ENCODE results near the gene KCNIP4.

The KCNIP4 gene

DNA sequence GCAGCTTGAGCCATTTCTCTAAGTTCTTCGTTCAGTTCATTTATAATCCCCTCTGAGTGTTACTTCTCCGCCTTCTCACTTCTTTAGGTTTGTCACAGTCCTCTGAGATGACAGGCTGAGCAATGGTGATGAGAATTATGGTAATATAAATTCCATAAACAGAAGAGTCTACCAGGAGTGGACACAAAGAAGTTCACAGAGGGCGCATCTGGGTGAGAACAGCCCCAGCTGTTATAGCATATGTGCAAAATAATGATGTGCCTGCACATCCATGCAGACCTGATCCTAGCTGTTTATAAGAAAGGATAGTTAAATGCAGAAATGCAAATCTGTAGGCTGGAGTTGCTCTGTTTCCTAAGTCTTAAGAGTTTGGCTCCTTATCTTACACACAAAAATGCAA lies 377.5 kb downstream of the KCNIP4 start:
- DNase-seq (ENCODE audit: low read depth in 2 of 2), result no peak

- DNase-seq (ENCODE audit: low read depth in 2 of 2), result no peak
Measured at GRCh38 chr4:21569638-21570037, 378.9 kb downstream of the KCNIP4 start.

- no peak for DNase-seq (ENCODE audit: low read depth in 2 of 2)
Measured at GRCh38 chr4:21555083-21555482, 393.5 kb downstream of the KCNIP4 start.

GRCh38 chr4:21554500-21554899 lies 394.1 kb downstream of the KCNIP4 start:
- no peak for DNase-seq (ENCODE audit: low read depth in 2 of 2)

- no peak for DNase-seq (ENCODE audit: low read depth in 2 of 2)
Measured at GRCh38 chr4:21554066-21554465, 394.5 kb downstream of the KCNIP4 start.

DNA sequence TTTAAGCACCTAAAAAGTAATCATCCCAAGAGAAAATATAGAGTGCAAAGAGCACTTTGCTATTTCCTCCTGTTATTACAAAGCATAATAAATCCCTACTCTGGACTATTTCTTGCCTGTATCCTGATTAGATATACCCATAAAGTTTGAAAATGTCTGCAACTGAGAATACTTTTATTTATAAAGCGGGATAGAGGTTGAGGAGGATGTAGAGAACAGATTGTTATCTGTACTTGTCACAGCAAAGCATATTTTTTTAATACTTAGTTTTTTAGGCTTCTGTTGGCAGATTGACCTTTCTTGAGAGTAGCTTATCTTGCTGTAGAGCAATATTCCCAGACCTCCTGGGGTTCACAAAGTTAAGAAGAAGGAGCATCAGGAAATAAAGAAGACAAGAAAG lies 396.1 kb downstream of the KCNIP4 start:
- DNase-seq (ENCODE audit: low read depth in 2 of 2), result no peak

GRCh38 chr4:21544955-21545354 lies 403.6 kb downstream of the KCNIP4 start:
- DNase-seq (ENCODE audit: low read depth in 2 of 2), result no peak

GRCh38 chr4:21544415-21544814 lies 404.2 kb downstream of the KCNIP4 start:
- no peak for DNase-seq (ENCODE audit: low read depth in 2 of 2)

GRCh38 chr4:21543514-21543913 lies 405.1 kb downstream of the KCNIP4 start:
- DNase-seq (ENCODE audit: low read depth in 2 of 2), result no peak

- DNase-seq (ENCODE audit: low read depth in 2 of 2), result no peak
Measured at GRCh38 chr4:21535898-21536297, 412.7 kb downstream of the KCNIP4 start.

- DNase-seq (ENCODE audit: low read depth in 2 of 2), result no peak
Measured at GRCh38 chr4:21531048-21531447, 417.5 kb downstream of the KCNIP4 start.

DNA sequence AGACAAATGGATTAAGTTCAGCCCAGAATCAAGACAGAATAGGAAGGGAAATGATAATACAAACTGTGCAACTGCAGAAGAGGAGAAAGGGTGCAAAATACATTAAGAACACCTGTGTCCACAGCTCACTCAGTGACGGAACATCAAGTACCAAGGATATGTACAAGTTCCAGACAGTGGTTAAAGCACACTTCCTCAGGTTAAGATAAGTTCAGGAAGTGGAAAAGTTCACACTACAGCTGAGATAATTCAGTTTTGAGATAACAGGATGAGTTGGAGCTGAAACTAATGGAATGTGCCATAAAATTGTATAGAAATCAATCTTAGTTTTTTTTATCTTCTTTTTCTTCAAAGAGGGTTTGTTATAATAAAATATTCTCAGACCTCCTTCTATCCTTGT lies 419.4 kb downstream of the KCNIP4 start:
- no peak for DNase-seq (ENCODE audit: low read depth in 2 of 2)

DNA sequence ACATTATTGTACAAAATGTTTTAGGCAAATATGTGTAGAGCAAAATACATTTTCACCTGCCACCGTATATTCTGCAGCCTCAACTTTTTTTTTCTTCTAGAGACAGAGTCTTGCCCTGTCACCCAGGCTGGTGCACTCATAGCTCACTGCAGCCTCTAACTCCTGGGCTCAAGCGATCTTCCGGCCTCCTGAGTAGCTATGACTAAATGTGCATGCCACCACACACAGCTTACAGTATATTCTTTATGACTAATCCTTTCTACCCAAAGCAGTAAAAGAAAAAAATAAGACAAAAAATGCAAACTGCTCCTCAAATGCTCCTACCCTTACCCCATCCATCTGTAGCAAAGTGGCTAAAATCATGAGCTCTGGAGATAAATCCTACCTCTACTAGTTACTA lies 426.3 kb downstream of the KCNIP4 start:
- DNase-seq (ENCODE audit: low read depth in 2 of 2), result no peak

DNA sequence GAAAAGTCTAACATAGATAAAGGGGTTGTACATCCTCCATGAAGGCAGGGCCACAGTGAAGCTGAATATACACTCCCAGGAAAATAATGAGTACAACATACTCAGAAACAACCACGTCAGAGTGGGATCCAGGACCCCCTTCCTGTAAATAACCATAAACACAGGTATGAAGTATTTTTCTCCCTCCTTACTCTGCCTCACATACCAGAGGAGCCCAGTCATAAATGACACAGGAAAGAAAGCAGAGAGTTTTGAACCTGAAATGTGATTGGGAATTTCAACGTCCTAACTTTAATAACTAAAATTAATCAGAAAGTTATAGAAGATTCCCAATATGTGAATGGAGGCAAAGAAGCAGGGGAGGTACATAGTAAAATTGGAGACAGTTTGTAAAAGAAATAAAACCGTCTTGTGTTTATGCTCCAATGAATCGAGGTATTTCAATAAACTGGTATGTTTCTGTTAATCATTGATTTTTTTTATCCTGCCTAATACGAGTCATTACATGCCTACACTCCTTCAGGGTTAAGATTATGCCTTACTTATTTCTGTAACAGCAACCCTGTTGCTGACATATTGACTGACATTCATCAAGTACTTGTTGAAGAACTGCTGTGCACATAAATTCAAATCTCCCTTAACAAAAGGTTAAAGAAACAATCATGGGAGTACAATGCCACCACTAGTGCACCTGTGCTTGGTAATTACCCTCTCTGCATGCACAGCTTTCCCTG lies 431.3 kb downstream of the KCNIP4 start:
- no peak for DNase-seq (ENCODE audit: low read depth in 2 of 2)

GRCh38 chr4:21514022-21514694 lies 434.4 kb downstream of the KCNIP4 start:
- DNase-seq (ENCODE audit: low read depth in 2 of 2), result no peak

- no peak for DNase-seq (ENCODE audit: low read depth in 2 of 2)
Measured at GRCh38 chr4:21512353-21512752, 436.2 kb downstream of the KCNIP4 start.

DNA sequence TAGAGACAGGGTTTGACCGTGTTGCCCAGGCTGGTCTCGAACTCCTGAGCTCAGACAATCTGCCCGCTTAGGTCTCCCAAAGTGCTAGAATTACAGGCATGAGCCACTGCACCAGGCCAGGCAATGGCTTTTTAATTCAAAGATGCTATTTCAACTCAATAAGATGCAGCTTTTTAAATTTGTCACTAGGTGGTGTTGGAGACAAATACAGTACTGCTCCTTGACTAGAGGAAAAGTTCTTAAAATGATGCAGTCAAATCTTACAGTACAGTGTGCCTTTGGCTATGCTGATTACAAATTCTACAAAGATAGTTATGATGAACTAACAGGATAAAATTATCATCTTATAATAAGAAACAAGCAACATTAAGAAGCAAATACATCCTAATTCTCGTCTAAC lies 441.1 kb downstream of the KCNIP4 start:
- DNase-seq (ENCODE audit: low read depth in 2 of 2), result no peak

DNA sequence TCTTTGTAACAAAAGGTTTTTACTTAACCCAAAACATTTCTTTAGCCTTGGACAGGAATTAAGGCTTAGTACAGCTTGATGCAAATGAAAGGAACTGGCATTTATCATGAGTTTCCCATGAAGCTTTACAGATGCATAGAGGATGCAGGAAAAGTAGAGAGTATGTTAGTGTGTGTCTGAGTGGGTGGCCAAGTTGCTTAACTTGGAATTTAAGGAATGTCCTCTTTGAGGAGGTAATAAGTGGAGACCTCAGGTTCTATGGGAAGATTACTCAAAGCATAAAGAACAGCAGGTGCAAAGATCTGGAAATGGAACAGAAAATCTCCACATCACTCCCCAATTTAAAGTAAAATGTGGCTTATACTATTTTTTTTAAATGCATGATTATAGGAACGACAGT lies 457.9 kb downstream of the KCNIP4 start:
- no peak for DNase-seq (ENCODE audit: low read depth in 2 of 2)

DNA sequence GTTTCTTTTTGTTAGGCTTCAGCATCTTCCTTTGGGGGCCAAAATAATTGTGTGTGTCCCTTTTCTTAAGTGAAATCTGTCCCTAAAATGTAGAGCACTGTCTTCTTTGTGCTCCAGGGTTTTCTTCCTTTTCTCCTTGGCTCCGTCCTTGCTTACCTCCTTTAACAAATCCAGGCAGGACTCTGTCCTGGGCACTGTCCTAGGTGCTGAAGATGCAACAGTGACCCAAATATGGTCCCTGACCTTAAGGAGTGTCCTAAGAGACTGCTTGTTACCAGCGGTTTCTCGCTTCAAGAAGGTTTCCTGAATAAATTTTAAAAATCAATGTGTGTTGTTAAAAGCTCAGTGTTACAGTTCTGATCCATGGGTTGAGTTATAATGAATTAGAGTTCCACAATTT lies 471.8 kb downstream of the KCNIP4 start:
- no peak for DNase-seq (ENCODE audit: low read depth in 2 of 2)

DNA sequence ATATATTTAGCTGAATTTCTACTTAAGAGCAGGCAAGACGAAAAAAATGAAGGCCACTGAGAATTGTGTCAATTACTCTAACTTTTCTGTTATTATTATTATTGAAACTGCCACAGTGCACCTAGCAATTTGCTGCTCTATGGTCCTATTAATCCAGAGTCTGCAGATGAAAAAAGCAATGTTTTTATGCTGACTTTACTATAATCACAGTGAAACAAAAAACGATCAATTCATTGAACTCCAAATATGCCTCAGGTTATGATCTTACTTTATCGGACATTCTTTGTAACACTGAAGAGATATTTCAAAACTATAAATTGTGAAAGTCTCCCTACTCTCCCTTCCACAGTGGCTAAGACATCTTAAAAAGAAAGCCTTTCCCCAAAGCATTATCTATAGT lies 474.4 kb downstream of the KCNIP4 start:
- DNase-seq (ENCODE audit: low read depth in 2 of 2), result no peak

DNA sequence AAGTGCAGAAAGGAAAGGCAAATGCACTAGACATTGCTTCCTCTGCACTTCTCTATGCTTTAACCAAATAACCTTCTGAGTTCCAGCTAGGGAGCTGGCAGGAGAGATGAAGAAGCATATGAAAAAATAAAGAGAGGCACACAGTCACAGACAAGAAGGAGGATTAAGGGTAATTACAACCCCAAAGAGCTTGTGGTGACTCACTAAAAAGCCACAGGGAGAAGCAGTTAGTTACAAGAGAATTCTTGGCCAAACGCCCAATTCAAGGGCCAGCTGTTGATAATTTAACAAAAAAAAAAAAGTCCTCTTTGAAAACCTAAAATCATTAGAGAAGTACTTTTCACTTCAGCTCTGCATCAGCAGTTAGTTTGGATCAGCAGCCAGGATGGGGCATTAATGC lies 478.0 kb downstream of the KCNIP4 start:
- DNase-seq (ENCODE audit: low read depth in 2 of 2), result no peak

- no peak for DNase-seq (ENCODE audit: low read depth in 2 of 2)
Measured at GRCh38 chr4:21469438-21470300, 478.9 kb downstream of the KCNIP4 start.

GRCh38 chr4:21467551-21467950 lies 481.0 kb downstream of the KCNIP4 start:
- DNase-seq (ENCODE audit: low read depth in 2 of 2), result no peak
